GM18502 (cell line): ENCODE data around the gene NOS1.
"Not testable (repeated sequence)": the region's sequence is repeated elsewhere in the genome, so short reads cannot be mapped to it uniquely, and the experiment has no call there.

Source experiments
- ATAC-seq: cut with Tn5 transposase; IDR thresholded peaks from one replicate; pipeline ENCODE4 v1.9.1; 2021; ENCODE audit warnings: mild to moderate bottlenecking; ENCODE audit not compliant: unreplicated experiment, poor library complexity

NOS1 gene

DNA sequence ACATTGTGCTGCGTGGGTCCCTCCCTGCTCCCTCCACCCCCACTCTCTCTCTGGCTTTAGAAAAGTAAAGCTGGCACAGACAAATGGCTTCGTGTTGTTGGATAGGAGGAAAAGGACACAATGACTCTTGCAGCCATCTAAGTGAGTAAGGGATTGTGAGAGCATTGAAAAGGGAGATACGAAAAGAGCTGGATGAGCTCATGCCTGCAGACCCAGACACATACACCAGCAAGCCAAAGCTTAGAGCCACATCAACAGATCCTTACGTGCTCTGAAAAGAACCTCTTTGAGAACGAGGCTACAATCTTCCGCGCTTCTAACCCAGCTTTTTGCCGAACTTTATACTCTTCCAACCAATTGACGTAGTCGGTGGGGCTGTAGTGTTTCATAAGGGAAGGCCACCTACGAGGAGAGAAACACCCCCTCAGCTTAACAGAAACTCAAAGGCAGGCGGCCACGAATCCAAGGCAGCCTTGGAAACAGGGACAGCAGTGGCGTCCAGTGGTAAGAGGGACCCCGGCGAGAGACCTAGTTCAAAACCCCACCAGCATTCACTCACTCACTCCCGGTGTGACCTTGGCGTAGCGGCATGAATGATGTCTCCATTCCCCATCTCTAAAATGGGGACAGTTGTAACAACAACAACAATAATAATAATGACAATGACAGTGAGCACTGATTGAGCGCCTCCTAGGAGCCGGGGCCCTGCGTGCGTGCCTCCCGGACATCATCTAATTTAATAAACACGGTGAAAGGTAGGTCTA lies 172.3 kb downstream of the NOS1 start:
- ATAC-seq = no peak

DNA sequence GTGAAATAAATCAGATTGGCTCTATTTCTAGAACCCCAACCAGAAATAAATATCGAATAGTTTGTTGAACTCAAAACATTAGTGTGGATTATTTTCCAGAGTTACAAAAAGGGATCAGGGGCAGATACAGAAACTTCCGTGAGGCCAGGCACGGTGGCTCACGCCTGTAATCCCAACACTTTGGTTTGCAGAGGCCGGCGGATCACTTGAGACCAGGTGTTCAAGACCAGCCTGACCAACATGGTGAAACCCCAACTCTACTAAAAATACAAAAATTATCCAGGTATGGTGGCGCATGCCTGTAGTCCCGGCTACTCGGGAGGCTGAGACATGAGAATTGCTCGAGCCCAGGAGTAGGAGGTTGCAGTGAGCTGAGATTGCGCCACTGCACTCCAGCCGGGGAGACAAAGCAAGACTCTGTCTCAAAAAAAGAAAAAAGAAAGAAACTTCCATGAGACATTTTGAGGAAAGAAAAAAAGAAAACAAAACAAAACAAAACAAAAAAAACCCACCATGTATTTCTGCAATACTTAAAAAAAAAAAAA lies 173.2 kb downstream of the NOS1 start:
- ATAC-seq = no peak

GRCh38 chr12:117187421-117187820 lies 174.0 kb downstream of the NOS1 start:
- ATAC-seq = no peak

DNA sequence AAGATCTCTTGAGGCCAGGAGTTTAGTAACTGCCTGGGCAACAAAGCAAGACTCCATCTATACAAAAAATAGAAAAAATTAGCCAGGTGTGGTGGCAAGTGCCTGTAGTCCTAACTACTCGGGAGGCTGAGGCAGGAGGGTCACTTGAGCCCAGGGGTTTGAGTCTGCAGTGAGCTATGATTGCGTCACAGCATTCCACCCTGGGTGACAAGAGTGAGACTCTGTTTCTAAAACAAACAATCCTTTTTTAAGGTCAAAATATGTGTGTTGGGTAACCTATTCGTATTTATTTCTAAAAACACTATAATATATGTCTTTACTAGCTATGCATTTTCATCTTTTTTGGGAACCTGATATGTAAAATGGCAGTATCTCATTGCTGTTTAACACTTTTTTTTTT lies 178.6 kb downstream of the NOS1 start:
- no peak for ATAC-seq

GRCh38 chr12:117181468-117181843 lies 180.0 kb downstream of the NOS1 start:
- not testable (repeated sequence) for ATAC-seq

DNA sequence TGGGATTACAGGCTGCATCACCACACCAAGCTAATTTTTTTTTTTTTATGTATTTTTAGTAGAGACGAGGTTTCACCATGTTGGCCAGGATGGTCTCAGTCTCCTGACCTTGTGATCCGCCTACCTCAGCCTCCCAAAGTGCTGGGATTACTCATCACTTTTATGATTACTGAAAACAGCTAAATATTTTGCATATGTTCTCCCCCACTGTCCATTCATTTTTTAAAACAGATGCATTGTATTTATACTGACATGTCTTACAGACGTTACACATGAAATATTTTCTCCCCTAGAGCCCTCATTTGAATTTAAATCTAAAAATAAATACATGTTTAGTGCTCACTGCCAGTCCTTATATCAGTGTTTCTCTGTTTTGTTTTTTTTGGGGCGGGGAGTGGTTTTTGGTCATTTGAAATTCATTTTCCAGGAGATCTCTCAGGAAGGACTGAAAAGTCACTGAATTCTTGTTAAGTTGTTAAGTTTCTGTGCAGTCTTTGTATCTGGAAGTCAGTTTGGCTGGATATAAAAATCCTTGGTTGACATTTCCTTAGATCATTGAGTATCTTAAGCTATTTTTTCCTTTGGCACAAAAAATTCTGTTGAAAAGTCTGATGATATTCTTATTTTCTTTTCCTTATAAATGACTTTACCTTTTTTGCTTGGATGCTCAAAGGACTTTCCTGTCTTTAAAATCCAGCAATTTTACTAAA lies 180.5 kb downstream of the NOS1 start:
- no peak for ATAC-seq

GRCh38 chr12:117178745-117179144 lies 182.7 kb downstream of the NOS1 start:
- no peak for ATAC-seq

DNA sequence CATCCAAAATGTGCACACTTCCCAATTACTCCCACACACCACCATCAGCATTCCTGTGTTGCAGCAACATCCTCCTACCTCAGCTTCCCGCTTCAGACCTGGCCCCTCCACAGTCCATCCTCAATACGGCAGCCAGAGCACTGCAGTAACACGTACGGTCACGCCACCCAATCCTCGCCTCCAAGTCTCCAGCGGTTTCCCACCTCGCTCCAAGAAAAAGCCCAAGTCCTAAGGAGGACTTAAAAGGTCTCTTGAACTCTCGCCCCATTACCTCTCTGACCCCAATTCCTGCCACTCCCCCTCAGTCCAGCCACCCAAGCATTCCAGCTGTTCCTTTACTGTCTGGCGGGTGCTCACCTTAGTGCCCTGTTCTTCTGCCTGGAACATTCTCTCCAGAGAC lies 183.1 kb downstream of the NOS1 start:
- ATAC-seq = no peak

DNA sequence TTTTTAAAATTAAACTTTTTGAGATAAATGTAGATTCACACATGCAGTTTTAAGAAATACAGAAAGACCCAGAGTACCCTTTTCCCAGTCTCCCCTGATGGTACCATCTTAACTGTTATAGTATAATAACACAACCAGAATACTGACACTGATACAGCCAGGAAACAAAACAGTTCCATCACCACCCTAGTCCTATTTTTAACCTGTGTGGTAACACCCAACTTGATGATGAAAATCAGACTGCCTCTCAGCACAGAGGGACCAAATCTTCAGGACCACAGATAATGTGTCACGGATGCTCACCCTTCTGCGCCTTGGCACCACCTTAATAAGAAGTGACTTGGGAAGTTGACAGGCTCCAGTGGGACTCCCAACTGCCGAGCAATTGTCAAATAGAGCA lies 189.3 kb downstream of the NOS1 start:
- no peak for ATAC-seq

DNA sequence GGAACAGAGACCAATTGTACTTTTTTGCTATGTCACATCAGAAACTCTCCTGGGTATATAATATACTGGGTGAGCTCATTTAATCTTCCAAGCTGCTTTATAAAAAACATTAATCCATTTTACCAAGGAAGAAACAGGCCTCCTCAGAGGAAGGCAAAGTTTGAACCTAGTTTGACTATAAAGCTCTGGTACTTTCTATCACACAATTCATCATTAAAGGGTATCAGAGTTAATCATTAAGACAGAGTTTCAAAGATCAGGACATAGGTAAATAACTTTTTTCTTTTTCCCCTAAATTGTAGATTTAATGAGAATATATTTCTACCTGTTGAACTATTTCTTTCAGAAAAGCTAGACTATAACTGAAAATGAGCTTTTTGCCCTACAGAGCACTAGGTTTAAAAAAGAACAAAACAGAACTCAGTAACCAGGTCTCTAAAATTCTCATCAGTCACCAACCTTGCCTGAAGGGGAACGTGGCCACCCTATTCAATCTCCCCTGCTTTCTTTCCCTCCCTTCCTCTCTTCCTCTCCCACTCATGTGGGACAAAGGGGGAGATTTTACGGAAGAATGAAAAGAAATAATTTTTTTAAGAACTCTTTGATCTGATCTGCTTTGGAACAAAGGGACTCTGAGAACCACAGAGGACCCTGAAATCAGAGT lies 189.8 kb downstream of the NOS1 start:
- ATAC-seq = no peak

- ATAC-seq = no peak
These were observed 191.9 kb downstream of the NOS1 start for GRCh38 chr12:117169548-117169947.

DNA sequence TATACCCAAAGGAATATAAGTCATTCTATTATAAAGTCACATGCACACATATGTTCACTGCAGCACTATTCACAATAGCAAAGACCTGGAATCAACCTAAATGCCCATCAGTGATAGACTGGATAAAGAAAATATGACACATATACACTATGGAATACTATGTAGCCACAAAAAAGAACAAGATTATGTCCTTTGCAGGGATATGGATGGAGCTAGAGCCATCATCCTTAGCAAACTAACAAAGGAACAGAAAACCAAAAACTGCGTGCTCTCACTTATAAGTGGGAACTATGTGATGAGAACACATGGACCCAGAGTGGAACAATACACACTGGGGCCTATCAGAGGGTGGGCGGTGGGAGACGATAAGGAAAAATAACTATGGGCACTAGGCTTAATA lies 192.4 kb downstream of the NOS1 start:
- no peak for ATAC-seq

DNA sequence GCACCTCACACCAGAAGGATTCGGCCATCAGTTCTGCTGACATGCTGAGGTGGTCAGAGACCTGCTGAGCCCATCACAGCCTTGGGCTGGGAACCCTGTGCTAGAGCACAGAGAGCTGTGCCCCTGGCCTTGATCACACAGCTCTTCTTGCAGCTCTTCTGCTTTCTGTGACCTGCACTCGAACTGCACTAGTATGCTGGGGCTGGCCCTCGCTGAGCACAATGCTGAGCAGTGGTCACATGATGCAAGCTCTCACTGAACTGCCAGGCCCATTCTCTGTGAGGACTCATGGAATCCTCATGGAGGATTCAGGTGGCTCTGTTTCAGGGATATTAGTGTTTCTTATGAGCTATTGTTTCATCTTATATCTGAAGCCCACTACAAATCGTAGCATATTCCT lies 193.7 kb downstream of the NOS1 start:
- no peak for ATAC-seq

DNA sequence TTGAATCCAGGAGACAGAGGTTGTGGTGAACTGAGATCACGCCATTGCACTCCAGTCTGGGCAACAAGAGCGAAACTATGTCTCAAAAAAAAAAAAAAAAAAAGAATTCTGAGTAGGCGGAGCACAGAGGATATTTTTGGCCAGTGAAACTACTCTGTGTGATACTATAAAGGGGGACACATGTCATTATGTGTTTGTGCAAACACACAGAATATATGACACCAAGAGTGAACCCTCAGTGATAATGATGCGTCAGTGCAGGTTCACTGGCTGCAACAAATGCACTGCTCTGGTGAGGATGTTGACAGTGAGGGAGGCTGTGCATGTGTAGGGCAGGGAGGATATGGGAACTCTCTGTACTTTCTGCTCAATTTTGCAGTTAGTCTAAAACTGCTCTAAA lies 195.3 kb downstream of the NOS1 start:
- ATAC-seq = no peak

DNA sequence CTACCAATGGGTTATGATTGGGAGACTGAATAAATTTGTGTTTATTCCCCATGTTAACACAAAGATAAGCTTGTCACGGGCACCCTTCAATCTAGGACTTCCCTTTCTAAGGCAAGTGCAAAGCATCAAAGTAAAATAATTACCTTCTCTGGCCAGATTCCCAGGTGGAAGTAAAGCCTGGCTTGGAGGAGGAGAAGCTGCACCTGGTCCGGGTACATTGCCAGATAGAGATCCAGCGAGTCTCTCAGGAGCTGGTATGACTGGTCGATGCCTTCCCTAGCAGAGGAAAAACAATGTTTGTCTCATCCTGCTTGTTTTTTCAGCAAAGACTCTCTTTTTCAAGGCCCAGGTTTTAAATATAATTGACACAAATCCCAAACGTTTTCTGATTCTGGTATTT lies 196.1 kb downstream of the NOS1 start:
- ATAC-seq = no peak

GRCh38 chr12:117162633-117163032 lies 198.8 kb downstream of the NOS1 start:
- no peak for ATAC-seq

- no peak for ATAC-seq
These were observed 199.3 kb downstream of the NOS1 start for GRCh38 chr12:117162167-117162539.

DNA sequence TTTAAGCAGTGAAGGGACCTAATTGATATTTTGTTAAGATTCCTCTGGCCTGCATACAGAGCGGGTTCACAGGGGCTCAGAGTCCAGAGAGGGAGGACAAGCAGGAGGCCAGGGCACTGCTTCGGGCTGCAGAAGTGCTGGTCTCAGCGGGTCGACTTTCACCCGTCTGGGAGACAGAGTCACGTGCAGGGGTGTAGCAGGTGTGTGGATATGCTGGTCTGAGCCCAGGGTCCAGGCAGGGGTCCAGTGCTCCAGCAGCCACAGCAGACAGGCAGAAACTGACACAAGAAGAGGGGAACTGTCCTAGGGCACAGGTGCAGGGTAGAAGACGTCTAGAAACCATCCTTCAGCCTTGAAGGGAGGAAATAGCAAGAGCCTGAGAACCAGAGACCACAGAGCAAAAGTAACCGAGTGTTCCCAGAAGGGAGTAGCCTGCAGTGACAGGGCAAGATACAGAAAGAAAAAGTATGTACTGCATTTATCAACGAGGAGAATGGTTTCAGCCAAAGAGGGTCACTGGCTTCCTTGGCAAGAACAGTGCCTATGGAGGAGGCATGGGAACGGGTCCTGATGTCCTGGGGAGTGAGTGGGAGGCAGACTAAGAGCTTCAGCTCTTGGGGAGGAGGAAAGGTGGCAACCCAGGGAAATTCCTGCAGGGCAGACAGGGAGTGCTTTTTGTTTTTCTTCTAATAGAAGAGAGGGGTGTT lies 199.8 kb downstream of the NOS1 start:
- no peak for ATAC-seq

GRCh38 chr12:117159674-117160073 lies 201.8 kb downstream of the NOS1 start:
- no peak for ATAC-seq

GRCh38 chr12:117158911-117159553 lies 202.4 kb downstream of the NOS1 start:
- no peak for ATAC-seq
